Mucosa of descending colon (tissue), 3 donors: Measurements from ENCODE around the gene CST6. TPM values are rescaled to one million over a fixed set of nuclear protein-coding genes. Genes with fewer than 3 reads are reported as not detected.

Experiments used
- ATAC-seq: fragments of 200-7000 bp; cut with Tn5 transposase; one replicate; pipeline ENCODE4 v1.9.1; 2020; ENCODE audit warnings: mild to moderate bottlenecking, moderate library complexity
- DNase-seq, 3 donors: peaks; one replicate each; pipeline ENCODE4 v3.0.0-alpha.2; 2020
- H3K36me3 ChIP-seq: fragments of 200-600 bp; one replicate; pipeline ENCODE4 v1.8.0; 2021; ENCODE audit warnings: low read depth, mild to moderate bottlenecking
- H3K4me1 ChIP-seq: fragments of 200-600 bp; one replicate; pipeline ENCODE4 v1.8.0; 2021; ENCODE audit warnings: low read depth, mild to moderate bottlenecking
- H3K4me3 ChIP-seq: fragments of 200-600 bp; one replicate; pipeline ENCODE4 v1.8.0; 2021; ENCODE audit warnings: mild to moderate bottlenecking
- H3K9me3 ChIP-seq: fragments of 200-600 bp; one replicate; pipeline ENCODE4 v1.8.0; 2021; ENCODE audit warnings: mild to moderate bottlenecking
- CTCF ChIP-seq: fragments of 200-600 bp; IDR thresholded peaks from one replicate; pipeline ENCODE4 v1.8.0; 2022; ENCODE audit warnings: antibody characterized with exemption, mild to moderate bottlenecking
- intact Hi-C, 2 donors: fragments of 100-400 bp; cut with DNase I in 1 of 2; cut with micrococcal nuclease in 1 of 2; formaldehyde crosslinking; loops; one replicate each; pipeline versions ENCODE4 v1.11.0 to v1.11.1; 2022; cut with DNase I, micrococcal nuclease
- total RNA-seq, 3 donors: library from RNA; stranded (reverse); fragmentation: NEBNext Ultra II Directional in 2 of 3; extraction: Animal tissue kit (Norgen Biotek cat#: 25700) in 2 of 3; gene quantifications; one replicate each; pipeline versions ENCODE4 v1.2.1 to v1.2.4, GENCODE V29; 2021 to 2023
- donor health status: DM: no; HTN: no; CAD: no; lungs with moderate emphysema.
- donor health status: DM: no; HTN: no; CAD: no.
- donor health status: DM: no; HTN: yes; CAD: no.

CST6 gene
- total RNA-seq, 3 donors from 2014 or later, result not detected

DNA sequence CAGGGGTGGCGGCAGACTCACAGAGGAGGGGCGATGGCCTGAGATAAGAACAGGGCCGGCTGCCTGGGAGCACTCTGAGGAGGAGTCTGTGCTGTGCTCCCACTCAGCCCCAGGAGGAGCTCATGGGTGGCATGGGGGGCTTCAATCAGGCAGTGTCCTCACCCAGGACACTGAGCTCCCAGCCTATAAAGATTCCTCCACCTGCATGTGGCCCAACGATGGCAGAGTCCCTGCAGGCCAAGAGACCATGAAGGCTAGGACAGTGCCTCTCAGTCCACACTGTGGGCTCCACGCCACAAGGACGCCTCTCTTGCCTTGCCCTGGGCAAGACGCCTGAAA is 1.9 kb downstream of the CST6 start:
- no peak overlapping the region for H3K4me3 ChIP-seq
- H3K4me1 ChIP-seq, result peaks cover 5% of the 10 kb centered on the region
- H3K36me3 ChIP-seq, result no peaks in the 10 kb centered on the region
- H3K9me3 ChIP-seq, result no peaks in the 10 kb centered on the region
- ATAC-seq, result no peak
- TF ChIP-seq CTCF, result no peak
- intact Hi-C loops, result no loop called here
- no peak for DNase-seq

DNA sequence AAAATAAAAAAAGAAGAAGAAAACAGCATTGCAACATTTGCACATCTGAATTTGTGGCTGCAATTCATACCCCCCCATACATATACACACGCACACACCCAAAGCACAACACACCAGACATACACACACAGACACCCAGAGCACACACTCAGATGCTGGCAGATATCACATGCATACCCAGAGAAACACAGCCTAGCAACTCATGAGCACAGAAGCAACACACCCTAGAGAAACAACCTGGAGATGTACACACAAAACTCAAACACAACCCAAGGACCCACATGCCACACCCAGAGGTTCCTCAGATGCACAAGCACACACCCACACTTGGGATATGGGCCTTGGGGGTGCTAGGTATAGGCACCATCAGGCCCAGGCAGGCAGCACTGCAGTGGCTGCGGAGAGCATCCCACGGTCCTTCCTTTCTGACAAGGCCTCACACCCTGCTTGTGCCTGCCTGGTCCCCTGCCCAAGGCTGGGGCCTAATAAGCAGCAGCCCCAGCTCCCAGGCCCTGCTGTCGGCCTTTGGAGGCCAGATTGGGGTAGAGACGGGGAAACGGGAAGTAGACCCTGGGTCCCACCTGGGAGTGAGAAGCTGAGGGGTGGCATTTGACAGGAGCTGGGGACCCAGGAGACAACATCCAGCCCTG is 3.1 kb downstream of the CST6 start:
- ATAC-seq (no peak), DNase-seq (no peak)
- intact Hi-C loops, result no loop called here
- H3K36me3 ChIP-seq, result no peaks in the 10 kb centered on the region
- H3K4me1 ChIP-seq, result peaks cover 5% of the 10 kb centered on the region
- no peak for TF ChIP-seq CTCF
- H3K4me3 ChIP-seq, result no peak overlapping the region
- H3K9me3 ChIP-seq, result no peaks in the 10 kb centered on the region

DNA sequence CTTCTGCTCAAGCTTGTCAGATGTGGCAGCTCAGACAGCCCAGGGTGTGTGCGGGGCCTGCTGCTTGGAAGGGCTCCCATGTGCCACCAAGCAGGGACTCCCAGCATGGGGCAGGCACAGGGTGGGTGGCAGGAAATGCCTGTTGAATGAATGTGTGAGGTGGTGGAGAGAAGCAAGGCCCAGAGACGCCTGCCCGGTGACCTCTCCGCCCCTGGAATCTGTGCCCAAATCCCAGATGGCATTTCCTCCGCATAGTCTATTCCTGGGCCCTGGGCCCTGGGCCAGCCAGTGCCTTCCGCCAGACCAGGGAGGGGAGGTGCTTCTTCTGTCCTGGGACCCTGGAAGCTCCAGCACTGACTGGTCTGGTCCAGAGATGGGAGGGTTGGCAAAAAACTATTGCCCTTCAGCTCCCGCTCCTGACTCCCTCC is 3.7 kb downstream of the CST6 start:
- H3K36me3 ChIP-seq, result no peaks in the 10 kb centered on the region
- no peak for DNase-seq
- intact Hi-C loops, result no loop called here

DNA sequence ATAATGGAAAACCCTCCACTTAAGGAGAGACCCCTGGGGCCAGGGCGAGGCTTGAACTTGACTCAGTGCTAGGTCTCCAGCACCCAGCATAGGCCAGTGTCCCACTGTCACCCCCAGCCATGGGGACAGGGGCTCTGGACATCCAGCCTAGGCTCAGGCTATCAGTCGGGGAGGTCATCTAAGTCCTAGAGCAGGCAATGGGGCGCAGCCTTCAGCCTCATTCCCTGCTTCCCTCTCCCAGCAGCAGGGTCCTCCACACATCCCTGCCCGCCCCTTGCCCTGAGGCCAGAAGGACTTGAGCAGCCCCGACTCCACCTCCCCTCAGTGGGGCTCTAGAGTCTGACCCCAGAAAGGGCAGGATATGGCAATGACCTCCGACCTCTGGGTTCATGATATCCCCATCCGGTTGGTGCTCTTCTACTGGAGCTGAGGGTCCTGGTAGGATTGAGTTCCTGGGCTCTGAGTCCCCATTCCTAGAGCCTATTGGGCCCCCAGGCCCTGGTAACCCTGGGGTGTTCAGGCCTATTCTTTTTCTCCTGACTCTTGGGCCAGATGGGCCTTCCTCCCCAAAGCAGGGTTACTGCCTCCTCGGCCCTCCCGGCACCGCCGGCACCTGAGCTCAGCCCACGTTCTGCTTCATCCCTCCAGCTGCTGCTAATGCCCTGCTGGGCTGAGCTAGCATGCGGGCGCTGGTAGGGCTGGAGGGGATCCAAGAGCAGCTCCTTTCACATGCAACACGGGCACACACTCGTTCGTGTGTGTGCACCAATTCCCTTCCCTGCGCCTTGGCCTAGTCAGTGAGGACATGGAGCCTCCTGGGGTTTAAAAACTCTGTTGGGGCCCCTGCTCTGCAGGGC is 4.4 kb downstream of the CST6 start:
- no peak for ATAC-seq
- Histone ChIP-seq H3K36me3 (no peaks in the 10 kb centered on the region), H3K4me3 (no peak overlapping the region), H3K9me3 (no peaks in the 10 kb centered on the region), H3K4me1 (peaks cover 5% of the 10 kb centered on the region)
- DNase-seq, result peak in 1 of 3 donors; percentile 29
- TF ChIP-seq CTCF, result no peak
- intact Hi-C loops, result no loop called here

More for the DNA sequence above, 3.7 kb downstream of the CST6 start:
- no peaks in the 10 kb centered on the region for H3K9me3 ChIP-seq
- no peak for ATAC-seq
- H3K4me3 ChIP-seq, result no peak overlapping the region
- TF ChIP-seq CTCF, result no peak
- peaks cover 5% of the 10 kb centered on the region for H3K4me1 ChIP-seq

DNA sequence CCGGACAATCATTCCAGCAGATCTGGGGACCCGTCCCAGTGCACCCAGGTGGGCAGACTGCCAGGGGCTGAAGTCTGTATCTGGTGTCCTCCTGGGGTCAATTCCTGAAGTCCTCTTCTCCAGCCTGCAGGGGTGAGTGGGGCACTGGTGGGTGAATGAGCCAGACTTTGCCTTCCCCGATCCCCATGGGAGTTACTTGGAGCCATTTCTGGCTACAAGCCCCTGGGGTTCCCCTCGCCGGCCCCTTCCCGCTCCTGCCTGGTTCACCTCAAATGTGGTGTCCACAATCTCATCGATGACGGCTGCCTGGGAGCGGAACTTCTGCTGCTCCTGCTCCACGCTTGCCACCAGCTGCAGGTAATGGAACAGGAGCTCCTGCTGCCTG is 5.0 kb downstream of the CST6 start:
- Histone ChIP-seq H3K36me3 (no peaks in the 10 kb centered on the region), H3K4me1 (peaks cover 4% of the 10 kb centered on the region), H3K4me3 (no peak overlapping the region), H3K9me3 (no peaks in the 10 kb centered on the region)
- no peak for DNase-seq
- no peak for ATAC-seq
- no peak for TF ChIP-seq CTCF
- intact Hi-C loops, result no loop called here
